Spleen (tissue), 11 donors: ENCODE results near the gene IPCEF1. TPM values are rescaled to one million over a fixed set of nuclear protein-coding genes. Genes with fewer than 3 reads are reported as not detected.

ENCODE experiments used
- DNase-seq: peaks from one replicate; pipeline ENCODE4 v3.0.0-alpha.2; 2020
- H3K27ac ChIP-seq, 8 donors: fragments of 200-600 bp; sonication (generic) in 7 of 8; 1 replicate in 4 of 8; 2 replicates in 4 of 8; pipeline versions ENCODE4 v1.5.0 to v1.8.0; 2016 to 2021; ENCODE audit warnings: inconsistent platforms in 4 of 8, mild to moderate bottlenecking in 4 of 8, moderate library complexity in 1 of 8
- H3K27me3 ChIP-seq, 7 donors: fragments of 200-600 bp; sonication (generic) in 6 of 7; replicated peaks in 1 of 7; 1 replicate in 4 of 7; 2 replicates in 3 of 7; pipeline versions ENCODE4 v1.5.0 to v1.8.0; 2016 to 2021; ENCODE audit warnings: inconsistent platforms in 3 of 7, mild to moderate bottlenecking in 1 of 7
- H3K36me3 ChIP-seq, 6 donors: fragments of 200-600 bp; sonication (generic) in 5 of 6; 1 replicate in 4 of 6; 2 replicates in 2 of 6; pipeline versions ENCODE4 v1.5.0 to v1.8.0; 2016 to 2021; ENCODE audit warnings: inconsistent platforms in 2 of 6
- H3K4me1 ChIP-seq, 6 donors: fragments of 200-600 bp; sonication (generic) in 5 of 6; 1 replicate in 3 of 6; 2 replicates in 3 of 6; pipeline versions ENCODE4 v1.5.0 to v1.8.0; 2016 to 2021; ENCODE audit warnings: inconsistent platforms in 3 of 6
- H3K4me3 ChIP-seq, 8 donors: fragments of 200-600 bp; sonication (generic) in 7 of 8; 1 replicate in 4 of 8; 2 replicates in 4 of 8; pipeline versions ENCODE4 v1.5.0 to v1.8.0; 2016 to 2021; ENCODE audit warnings: inconsistent platforms in 4 of 8, mild to moderate bottlenecking in 4 of 8, moderate library complexity in 2 of 8
- H3K9me3 ChIP-seq, 8 donors: fragments of 200-600 bp; sonication (generic) in 7 of 8; 1 replicate in 4 of 8; 2 replicates in 4 of 8; pipeline versions ENCODE4 v1.5.0 to v1.8.0; 2016 to 2021; ENCODE audit warnings: inconsistent platforms in 4 of 8
- CTCF ChIP-seq, 11 experiments: fragments of 200-600 bp in 7 of 11; fragments of 450-650 bp in 4 of 11; sonication (generic) in 4 of 11; IDR thresholded peaks in 8 of 11; conservative IDR thresholded peaks in 3 of 11; 1 replicate in 7 of 11; 2 replicates in 4 of 11; pipeline versions ENCODE4 v1.4.0 to v1.8.0; 2016 to 2021; ENCODE audit warnings: antibody characterized with exemption in 11 of 11, inconsistent platforms in 4 of 11, mild to moderate bottlenecking in 1 of 11
- POLR2A ChIP-seq, 3 donors: fragments of 450-650 bp; IDR thresholded peaks; one replicate each; pipeline ENCODE4 v1.5.1; 2017; ENCODE audit warnings: antibody characterized with exemption in 3 of 3, mild to moderate bottlenecking in 1 of 3
- POLR2AphosphoS5 ChIP-seq, 3 donors: sonication (generic); formaldehyde crosslinking; IDR thresholded peaks; one replicate each; pipeline ENCODE4 v1.5.1; 2017; ENCODE audit warnings: antibody characterized with exemption in 3 of 3
- WGBS, 5 donors: extraction: QIAGEN DNeasy Blood & Tissue Kit in 3 of 5; methylation state at CpG; one replicate each; pipeline versions ENCODE4 v1.1.5 to v1.1.7; 2013 to 2018; 5-methylcytosine and 5-hydroxymethylcytosine counted together
- intact Hi-C: fragments of 100-400 bp; cut with DNase I; formaldehyde crosslinking; loops from one replicate; pipeline ENCODE4 v1.15.0; 2023; ENCODE audit warnings: low total_unique reads
- polyA plus RNA-seq, 3 donors: library from polyadenylated mRNA; stranded (reverse); fragments of 200-250 nt; gene quantifications; one replicate each; pipeline ENCODE4 v1.2.1, GENCODE V29; 2013
- total RNA-seq, 7 donors: library from RNA; depleted of rRNA in 3 of 7; stranded (reverse); fragments of >200 nt in 3 of 7; fragmentation: NEBNext Ultra II Directional in 4 of 7; extraction: Animal tissue kit (Norgen Biotek cat#: 25700) in 4 of 7; gene quantifications; one replicate each; pipeline versions ENCODE4 v1.1.0 to v1.2.1, GENCODE V29; 2016 to 2021
- donor health status: healthy with polysubstance abuse.
- donor health status: DM: no; HTN: no; CAD: no; lungs with moderate emphysema.
- donor health status: DM: no; HTN: no; CAD: no.
- donor health status: Bipolar disorder and iron deficiency.
- donor health status: healthy.
- donor health status: DM: no; HTN: no; CAD: no.
- donor health status: DM: yes; HTN: yes; CAD: no.

Gene IPCEF1
- total and polyA plus RNA-seq, 10 donors, result 1.4 to 32.2 (median 26.2) TPM

DNA sequence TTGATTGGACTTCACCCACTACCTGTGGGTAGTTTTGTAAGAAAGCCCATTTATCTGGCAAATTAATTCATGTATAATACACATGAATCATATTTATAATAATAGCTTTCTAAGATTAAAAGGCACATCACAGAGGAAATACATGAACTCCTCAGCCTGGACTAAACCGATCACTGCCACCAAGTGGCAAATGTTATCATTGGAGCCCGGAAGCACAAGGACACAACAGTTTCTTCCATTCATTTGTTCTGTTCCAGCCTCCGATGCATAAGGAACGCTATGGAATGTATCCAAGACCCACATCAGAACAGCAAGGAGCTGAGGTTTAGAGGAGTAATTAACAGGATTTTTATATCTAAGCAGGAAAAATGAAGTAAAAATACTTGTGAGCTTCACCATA is 13.9 kb upstream of the IPCEF1 start:
- Histone ChIP-seq H3K36me3 (no peaks in the 10 kb centered on the region), H3K27ac (no peak overlapping the region), H3K9me3 (peaks cover 0 to 4% (median 0%) of the 10 kb centered on the region in 8 donors), H3K4me3 (no peak overlapping the region), H3K27me3 (no peaks in the 10 kb centered on the region), H3K4me1 (peaks cover 0 to 35% (median 14%) of the 10 kb centered on the region in 6 donors)
- DNase-seq, result no peak
- TF ChIP-seq CTCF (IDR thresholded peaks at IDR 0.05 in 8 of 11, conservative IDR thresholded peaks at IDR 0.05 in 3 of 11), result peak in 6 of 11 experiments; percentile 21 to 50 (median 30)
- no peak for TF ChIP-seq POLR2AphosphoS5 (IDR thresholded peaks at IDR 0.05)
- intact Hi-C loops, result no loop called here
- WGBS, 5 donors, result 9 to 31% (median 13%) methylated on average over 4 of the region's 4 CpGs

- WGBS, 5 donors, result 52 to 82% (median 72%) methylated on average over 9 of the region's 9 CpGs
- H3K4me1 ChIP-seq, result peaks cover 0 to 35% (median 14%) of the 10 kb centered on the region in 6 donors
- TF ChIP-seq POLR2AphosphoS5 (IDR thresholded peaks at IDR 0.05), result no peak
- no peak for TF ChIP-seq POLR2A (IDR thresholded peaks at IDR 0.05)
- TF ChIP-seq CTCF (IDR thresholded peaks at IDR 0.05 in 8 of 11, conservative IDR thresholded peaks at IDR 0.05 in 3 of 11), result no peak
- H3K4me3 ChIP-seq, result no peak overlapping the region
- H3K9me3 ChIP-seq, result no peaks in the 10 kb centered on the region
- H3K36me3 ChIP-seq, result no peaks in the 10 kb centered on the region
- H3K27me3 ChIP-seq, result no peaks in the 10 kb centered on the region
- intact Hi-C loops, result no loop called here
- peak overlapping the region in 3 of 8 donors; percentile 15 to 60 (median 31) for H3K27ac ChIP-seq
- DNase-seq, result no peak
Measured at GRCh38 chr6:154367839-154368695, 11.5 kb upstream of the IPCEF1 start.

GRCh38 chr6:154367336-154367735 is 10.7 kb upstream of the IPCEF1 start:
- WGBS, 5 donors, result 57 to 86% (median 75%) methylated on average over 5 of the region's 5 CpGs
- no peaks in the 10 kb centered on the region for H3K36me3 ChIP-seq
- H3K27ac ChIP-seq, result peak overlapping the region in 2 of 8 donors; percentile 31 to 60
- TF ChIP-seq POLR2A (IDR thresholded peaks at IDR 0.05) (no peak), CTCF (IDR thresholded peaks at IDR 0.05 in 8 of 11, conservative IDR thresholded peaks at IDR 0.05 in 3 of 11) (no peak), POLR2AphosphoS5 (IDR thresholded peaks at IDR 0.05) (no peak)
- no peaks in the 10 kb centered on the region for H3K9me3 ChIP-seq
- intact Hi-C loops, result no loop called here
- DNase-seq, result no peak
- no peaks in the 10 kb centered on the region for H3K27me3 ChIP-seq
- H3K4me3 ChIP-seq, result no peak overlapping the region
- H3K4me1 ChIP-seq, result peaks cover 0 to 35% (median 14%) of the 10 kb centered on the region in 6 donors

- WGBS, 5 donors, result 76 to 88% (median 81%) methylated on average over 4 of the region's 4 CpGs
- intact Hi-C loops, result no loop called here
- no peaks in the 10 kb centered on the region for H3K36me3 ChIP-seq
Measured at GRCh38 chr6:154363821-154364220, 7.2 kb upstream of the IPCEF1 start.

More at GRCh38 chr6:154363821-154364220, 7.2 kb upstream of the IPCEF1 start:
- Histone ChIP-seq H3K9me3 (no peaks in the 10 kb centered on the region), H3K27ac (no peak overlapping the region), H3K4me3 (no peak overlapping the region), H3K4me1 (peaks cover 0 to 22% (median 4%) of the 10 kb centered on the region in 6 donors), H3K27me3 (no peaks in the 10 kb centered on the region)
- no peak for TF ChIP-seq CTCF (IDR thresholded peaks at IDR 0.05 in 8 of 11, conservative IDR thresholded peaks at IDR 0.05 in 3 of 11)
- TF ChIP-seq POLR2AphosphoS5 (IDR thresholded peaks at IDR 0.05), result no peak
- TF ChIP-seq POLR2A (IDR thresholded peaks at IDR 0.05), result no peak
- no peak for DNase-seq
